ENCODE measurements around the gene SLC38A7.

Gene SLC38A7

GRCh38 chr16:58635502-58635901 is 49.1 kb downstream of the SLC38A7 start:
- no peak for DNase-seq (ENCODE audit: low spot score)

- no peak for DNase-seq (ENCODE audit: low spot score)
These were observed 50.2 kb downstream of the SLC38A7 start for GRCh38 chr16:58634265-58634802.

GRCh38 chr16:58629733-58630640 is 54.6 kb downstream of the SLC38A7 start, which contains the start of gene CNOT1:
Gene CNOT1, minus strand, starts transcription at chr16:58629826. Its CDS starts 30,489 bp downstream, at chr16:58599337.
- DNase-seq (ENCODE audit: low spot score): peak; percentile 97

- DNase-seq (ENCODE audit: low spot score): peak; percentile 15
These were observed 55.5 kb downstream of the SLC38A7 start for GRCh38 chr16:58628845-58629732.

GRCh38 chr16:58624209-58624608 is 60.4 kb downstream of the SLC38A7 start:
- no peak for DNase-seq (ENCODE audit: low spot score)

- no peak for DNase-seq (ENCODE audit: low spot score)
These were observed 64.2 kb downstream of the SLC38A7 start for GRCh38 chr16:58620396-58620795.

GRCh38 chr16:58615280-58615679 is 69.3 kb downstream of the SLC38A7 start:
- DNase-seq (ENCODE audit: low spot score): no peak

Data from kidney capillary endothelial cell (primary cell).